ENCODE measurements around the gene MTPN.

Gene MTPN

DNA sequence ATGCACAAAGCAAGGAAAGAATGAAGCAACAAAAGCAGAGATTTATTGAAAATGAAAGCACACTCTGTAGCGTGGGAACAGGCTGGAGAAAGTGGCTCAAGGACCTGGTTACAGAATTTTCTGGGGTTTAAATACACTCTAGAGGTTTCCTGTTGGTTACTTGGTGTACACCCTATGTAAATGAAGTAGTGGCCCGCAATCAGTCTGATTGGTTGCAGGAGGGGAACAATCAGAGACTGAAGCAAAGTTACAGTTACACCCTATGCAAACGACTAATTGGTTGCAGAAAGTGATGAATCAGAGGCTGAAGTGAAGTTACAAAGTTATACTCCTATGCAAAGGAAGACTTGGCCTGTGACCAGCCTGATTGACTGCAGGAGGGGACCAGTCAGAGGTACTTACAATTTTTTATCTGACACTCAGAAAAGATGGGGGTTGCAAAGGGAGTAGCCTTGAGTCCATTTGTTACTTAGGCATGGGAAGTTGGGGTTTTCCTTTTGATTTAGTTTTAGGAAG lies 3.6 kb upstream of the MTPN start:
- no peak for TF ChIP-seq CTCF (IDR thresholded peaks at IDR 0.05)

DNA sequence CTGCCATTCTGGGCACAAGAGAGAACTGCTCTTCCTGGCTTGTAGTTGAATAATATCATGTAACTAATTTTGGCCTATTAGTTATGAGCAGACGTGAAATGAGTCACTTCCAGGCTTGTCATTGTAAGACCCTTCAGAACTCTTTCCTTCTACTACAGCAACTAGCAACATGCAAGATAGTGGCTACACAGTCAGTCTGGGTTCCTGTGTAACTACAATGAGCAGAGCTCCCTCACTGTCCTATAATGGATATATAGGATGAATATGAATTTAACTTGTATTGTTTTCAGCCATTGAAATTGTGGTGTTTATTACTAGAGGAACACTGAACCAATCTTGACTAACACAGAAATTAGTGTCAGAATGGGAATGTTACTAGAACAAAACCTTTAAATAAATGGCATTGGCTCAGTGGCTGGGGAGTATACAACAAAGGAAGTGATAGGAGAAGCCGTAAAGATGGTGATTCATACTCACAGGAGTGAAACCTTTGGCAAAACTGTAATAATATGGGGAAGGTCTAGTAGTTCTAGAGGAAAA lies 2.9 kb upstream of the MTPN start:
- TF ChIP-seq CTCF (IDR thresholded peaks at IDR 0.05) = no peak

GRCh38 chr7:135979471-135980011 lies 2.4 kb upstream of the MTPN start:
- no peak for TF ChIP-seq CTCF (IDR thresholded peaks at IDR 0.05)

DNA sequence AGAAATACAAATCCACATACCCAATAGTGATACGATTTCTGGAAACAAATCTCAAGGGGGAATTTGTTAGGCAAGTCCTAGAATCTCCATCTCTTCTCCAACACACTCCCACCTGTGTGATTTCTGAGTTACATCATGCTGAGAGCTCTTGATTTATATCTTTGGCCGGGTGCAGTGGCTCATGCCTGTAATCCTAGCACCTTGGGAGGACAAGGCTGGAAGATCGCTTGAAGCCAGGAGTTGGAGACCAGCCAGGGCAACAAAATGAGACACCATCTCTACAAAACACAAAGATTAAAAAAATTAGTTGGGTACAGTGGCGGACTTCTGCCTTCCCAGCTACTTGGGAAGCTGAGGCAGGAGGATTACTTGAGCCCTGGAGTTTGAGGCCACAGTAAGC lies 1.5 kb upstream of the MTPN start:
- no peak for TF ChIP-seq CTCF (IDR thresholded peaks at IDR 0.05)

DNA sequence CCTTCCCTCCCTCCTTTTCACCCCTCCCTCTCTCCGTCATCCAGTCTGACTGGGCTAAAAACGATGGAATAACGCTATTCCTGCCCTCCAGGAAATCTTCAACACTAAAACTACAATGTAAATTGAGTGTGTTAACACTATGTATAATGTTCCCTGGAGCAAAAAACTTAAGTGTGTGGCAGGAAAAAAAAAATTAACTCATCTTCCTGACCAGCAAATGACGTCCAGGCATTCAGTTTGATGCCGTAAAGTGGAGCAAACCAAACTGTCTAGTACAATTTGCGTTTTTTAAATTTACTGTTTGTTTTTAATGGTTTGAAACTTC lies 545 bp upstream of the MTPN start:
- TF ChIP-seq CTCF (IDR thresholded peaks at IDR 0.05) = no peak

- no peak for TF ChIP-seq CTCF (IDR thresholded peaks at IDR 0.05)
Measured at GRCh38 chr7:135976312-135977006, 700 bp downstream of the MTPN start.

- no peak for TF ChIP-seq CTCF (IDR thresholded peaks at IDR 0.05)
Measured at GRCh38 chr7:135975166-135975565, 2.0 kb downstream of the MTPN start.

Data from LNCAP (cell line).